HEK293T (cell line): ENCODE data around the gene IGSF5.

Source experiments
- ARNT ChIP-seq: fragments of 450-650 bp; IDR thresholded peaks from 2 replicates; pipeline ENCODE4 v1.6.1; 2017; ENCODE audit warnings: mild to moderate bottlenecking
- BHLHE40 ChIP-seq: fragments of 450-650 bp; IDR thresholded peaks from 2 replicates; pipeline ENCODE4 v1.6.1; 2016; ENCODE audit warnings: mild to moderate bottlenecking, moderate library complexity, borderline replicate concordance
- ELF4 ChIP-seq: fragments of 450-650 bp; IDR thresholded peaks from 2 replicates; pipeline ENCODE4 v1.6.1; 2017; ENCODE audit warnings: antibody characterized with exemption
- FOXK2 ChIP-seq: fragments of 450-650 bp; IDR thresholded peaks from 2 replicates; pipeline ENCODE4 v1.6.1; 2016; ENCODE audit warnings: mild to moderate bottlenecking
- FOXM1 ChIP-seq: fragments of 450-650 bp; IDR thresholded peaks from 2 replicates; pipeline ENCODE4 v1.6.1; 2017; ENCODE audit warnings: mild to moderate bottlenecking, borderline replicate concordance
- L3MBTL2 ChIP-seq: fragments of 450-650 bp; conservative IDR thresholded peaks from 2 replicates; pipeline ENCODE4 v1.6.1; 2016; ENCODE audit warnings: mild to moderate bottlenecking
- SP1 ChIP-seq: fragments of 450-650 bp; IDR thresholded peaks from 2 replicates; pipeline ENCODE4 v1.6.1; 2017
- TARDBP ChIP-seq: fragments of 450-650 bp; IDR thresholded peaks from 2 replicates; pipeline ENCODE4 v1.6.1; 2016
- TF ChIP-seq, protein P1 (sequence below): fragments of 450-650 bp; IDR thresholded peaks from 2 replicates; pipeline ENCODE4 v1.6.1; 2016

DNA sequence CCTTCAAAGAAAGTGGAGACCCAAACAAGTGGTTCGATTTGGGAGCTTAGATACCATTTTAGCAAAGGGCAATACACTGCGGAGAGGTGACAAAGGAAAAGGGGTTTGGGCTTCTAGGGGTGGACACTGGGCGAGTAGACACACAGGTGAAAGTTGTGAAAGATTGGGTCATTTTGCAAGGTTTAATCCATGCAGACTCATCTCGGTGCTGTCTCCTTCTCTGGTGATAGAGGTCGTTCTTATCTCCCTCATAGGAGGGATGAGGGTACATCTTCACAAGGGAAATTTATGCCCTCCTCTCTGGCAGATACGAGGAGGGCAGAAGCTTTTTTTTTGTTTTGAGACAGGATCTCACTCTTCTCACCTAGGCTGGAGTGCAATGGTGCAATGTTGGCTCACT, 6.4 kb upstream of the IGSF5 start:
- TF ChIP-seq SP1 (no peak), BHLHE40 (no peak), TARDBP (no peak), ELF4 (no peak), FOXM1 (no peak), L3MBTL2 (no peak), ARNT (no peak), FOXK2 (no peak)
- TF ChIP-seq, protein P1, sequence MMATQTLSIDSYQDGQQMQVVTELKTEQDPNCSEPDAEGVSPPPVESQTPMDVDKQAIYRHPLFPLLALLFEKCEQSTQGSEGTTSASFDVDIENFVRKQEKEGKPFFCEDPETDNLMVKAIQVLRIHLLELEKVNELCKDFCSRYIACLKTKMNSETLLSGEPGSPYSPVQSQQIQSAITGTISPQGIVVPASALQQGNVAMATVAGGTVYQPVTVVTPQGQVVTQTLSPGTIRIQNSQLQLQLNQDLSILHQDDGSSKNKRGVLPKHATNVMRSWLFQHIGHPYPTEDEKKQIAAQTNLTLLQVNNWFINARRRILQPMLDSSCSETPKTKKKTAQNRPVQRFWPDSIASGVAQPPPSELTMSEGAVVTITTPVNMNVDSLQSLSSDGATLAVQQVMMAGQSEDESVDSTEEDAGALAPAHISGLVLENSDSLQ, result no peak
